ENCODE results near the gene TGM5. TPM values are rescaled to one million over a fixed set of nuclear protein-coding genes. Genes with fewer than 3 reads are reported as not detected.

TGM5 gene
- total RNA-seq, 4 donors from 2014 or later, result 61.6 to 146 (median 69.3) TPM

- Histone ChIP-seq H3K27ac (no peak overlapping the region), H3K36me3 (no peaks in the 10 kb centered on the region), H3K27me3 (no peaks in the 10 kb centered on the region), H3K4me3 (no peak overlapping the region), H3K9me3 (no peaks in the 10 kb centered on the region), H3K4me1 (peaks cover 44% of the 10 kb centered on the region)
- 39% methylated on average over 9 of the region's 10 CpGs for WGBS
- no peak for DNase-seq (ENCODE audit: low spot score in 2 of 2)
- no peak for TF ChIP-seq POLR2A (IDR thresholded peaks at IDR 0.05)
- TF ChIP-seq EP300 (IDR thresholded peaks at IDR 0.05), result no peak
- no peak for TF ChIP-seq CTCF (IDR thresholded peaks at IDR 0.05)
- TF ChIP-seq POLR2AphosphoS5 (IDR thresholded peaks at IDR 0.05), result no peak
Observed at GRCh38 chr15:43238671-43239131, 28.0 kb downstream of the TGM5 start.

GRCh38 chr15:43237842-43238470, 28.8 kb downstream of the TGM5 start:
- Histone ChIP-seq H3K36me3 (no peaks in the 10 kb centered on the region), H3K27ac (no peak overlapping the region), H3K4me1 (peaks cover 44% of the 10 kb centered on the region), H3K27me3 (no peaks in the 10 kb centered on the region), H3K9me3 (no peaks in the 10 kb centered on the region), H3K4me3 (no peak overlapping the region)
- no peak for DNase-seq (ENCODE audit: low spot score in 2 of 2)
- no peak for TF ChIP-seq EP300 (IDR thresholded peaks at IDR 0.05)
- TF ChIP-seq POLR2A (IDR thresholded peaks at IDR 0.05), result no peak
- no peak for TF ChIP-seq POLR2AphosphoS5 (IDR thresholded peaks at IDR 0.05)
- TF ChIP-seq CTCF (IDR thresholded peaks at IDR 0.05), result no peak
- 67% methylated on average over 8 of the region's 9 CpGs for WGBS

- Histone ChIP-seq H3K9me3 (no peaks in the 10 kb centered on the region), H3K4me1 (peaks cover 25% of the 10 kb centered on the region), H3K36me3 (no peaks in the 10 kb centered on the region), H3K27ac (no peak overlapping the region), H3K4me3 (no peak overlapping the region), H3K27me3 (no peaks in the 10 kb centered on the region)
- 97% methylated on average over 5 of the region's 6 CpGs for WGBS
- TF ChIP-seq CTCF (IDR thresholded peaks at IDR 0.05), result no peak
- no peak for TF ChIP-seq POLR2A (IDR thresholded peaks at IDR 0.05)
- TF ChIP-seq EP300 (IDR thresholded peaks at IDR 0.05), result no peak
- no peak for TF ChIP-seq POLR2AphosphoS5 (IDR thresholded peaks at IDR 0.05)
- DNase-seq (ENCODE audit: low spot score in 2 of 2), result no peak
Observed at GRCh38 chr15:43235536-43235935, 31.2 kb downstream of the TGM5 start.

GRCh38 chr15:43232289-43232874, 34.3 kb downstream of the TGM5 start:
- H3K9me3 ChIP-seq, result no peaks in the 10 kb centered on the region
- H3K27ac ChIP-seq, result no peak overlapping the region
- no peak for TF ChIP-seq EP300 (IDR thresholded peaks at IDR 0.05)
- no peak for TF ChIP-seq POLR2A (IDR thresholded peaks at IDR 0.05)
- TF ChIP-seq CTCF (IDR thresholded peaks at IDR 0.05), result no peak
- no peak for TF ChIP-seq POLR2AphosphoS5 (IDR thresholded peaks at IDR 0.05)
- DNase-seq (ENCODE audit: low spot score in 2 of 2), result no peak
- H3K4me3 ChIP-seq, result no peak overlapping the region
- H3K36me3 ChIP-seq, result no peaks in the 10 kb centered on the region
- WGBS, result 87% methylated on average over 3 of the region's 3 CpGs
- H3K27me3 ChIP-seq, result no peaks in the 10 kb centered on the region
- H3K4me1 ChIP-seq, result peaks cover 11% of the 10 kb centered on the region

GRCh38 chr15:43230640-43231115, 36.0 kb downstream of the TGM5 start:
- no peak for DNase-seq (ENCODE audit: low spot score in 2 of 2)
- H3K27ac ChIP-seq, result peak overlapping the region; percentile 52
- TF ChIP-seq POLR2A (IDR thresholded peaks at IDR 0.05), result no peak
- TF ChIP-seq CTCF (IDR thresholded peaks at IDR 0.05), result no peak
- TF ChIP-seq POLR2AphosphoS5 (IDR thresholded peaks at IDR 0.05), result no peak
- TF ChIP-seq EP300 (IDR thresholded peaks at IDR 0.05), result no peak
- no peaks in the 10 kb centered on the region for H3K36me3 ChIP-seq
- H3K4me3 ChIP-seq, result no peak overlapping the region
- peaks cover 11% of the 10 kb centered on the region for H3K4me1 ChIP-seq
- WGBS, result 29% methylated on average over 2 of the region's 2 CpGs
- no peaks in the 10 kb centered on the region for H3K9me3 ChIP-seq
- no peaks in the 10 kb centered on the region for H3K27me3 ChIP-seq

All from suprapubic skin (tissue), 4 donors.